ENCODE data around the gene CCDC174. TPM values are rescaled to one million over a fixed set of nuclear protein-coding genes. Genes with fewer than 3 reads are reported as not detected.
"Not testable (repeated sequence)": the region's sequence is repeated elsewhere in the genome, so short reads cannot be mapped to it uniquely, and the experiment has no call there.

CCDC174 gene
- total RNA-seq, 1 experiment from 2014 or later = 3.0 TPM

GRCh38 chr3:14640734-14641133 lies 10.8 kb upstream of the CCDC174 start:
- Histone ChIP-seq H3K36me3 (no peaks in the 10 kb centered on the region), H3K9me3 (no peaks in the 10 kb centered on the region), H3K27me3 (no peaks in the 10 kb centered on the region), H3K4me3 (no peak overlapping the region)
- DNase-seq = no peak

GRCh38 chr3:14641346-14641745 lies 10.2 kb upstream of the CCDC174 start:
- Histone ChIP-seq H3K27me3 (no peaks in the 10 kb centered on the region), H3K36me3 (no peaks in the 10 kb centered on the region), H3K4me3 (no peak overlapping the region), H3K9me3 (no peaks in the 10 kb centered on the region)
- no peak for DNase-seq

GRCh38 chr3:14645453-14645852 lies 6.1 kb upstream of the CCDC174 start:
- H3K36me3 ChIP-seq = no peaks in the 10 kb centered on the region
- no peaks in the 10 kb centered on the region for H3K27me3 ChIP-seq
- no peak overlapping the region for H3K4me3 ChIP-seq
- no peak for DNase-seq
- no peaks in the 10 kb centered on the region for H3K9me3 ChIP-seq

GRCh38 chr3:14646131-14646573 lies 5.4 kb upstream of the CCDC174 start:
- no peak overlapping the region for H3K4me3 ChIP-seq
- no peak for DNase-seq
- no peaks in the 10 kb centered on the region for H3K9me3 ChIP-seq
- no peaks in the 10 kb centered on the region for H3K27me3 ChIP-seq
- H3K36me3 ChIP-seq = no peaks in the 10 kb centered on the region

- no peak for DNase-seq
- Histone ChIP-seq H3K27me3 (no peaks in the 10 kb centered on the region), H3K9me3 (no peaks in the 10 kb centered on the region), H3K36me3 (no peaks in the 10 kb centered on the region), H3K4me3 (no peak overlapping the region)
These were observed 4.8 kb upstream of the CCDC174 start for GRCh38 chr3:14646589-14647413.

- Histone ChIP-seq H3K36me3 (no peaks in the 10 kb centered on the region), H3K4me3 (no peak overlapping the region), H3K9me3 (no peaks in the 10 kb centered on the region), H3K27me3 (no peaks in the 10 kb centered on the region)
- DNase-seq = no peak
These were observed 3.3 kb upstream of the CCDC174 start for GRCh38 chr3:14647976-14648955.

- Histone ChIP-seq H3K4me3 (no peak overlapping the region), H3K36me3 (peaks cover 1% of the 10 kb centered on the region; the same call in 1 of the 2 replicates), H3K9me3 (no peaks in the 10 kb centered on the region), H3K27me3 (no peaks in the 10 kb centered on the region)
- DNase-seq = no peak
These were observed 2.1 kb upstream of the CCDC174 start for GRCh38 chr3:14649466-14649865.

- no peaks in the 10 kb centered on the region for H3K9me3 ChIP-seq
- H3K27me3 ChIP-seq = no peaks in the 10 kb centered on the region
- H3K36me3 ChIP-seq = peaks cover 2% of the 10 kb centered on the region; the same call in 1 of the 2 replicates
- DNase-seq = no peak
- no peak overlapping the region; the same call in 1 of the 2 replicates for H3K4me3 ChIP-seq
These were observed 1.4 kb upstream of the CCDC174 start for GRCh38 chr3:14650193-14650592.

- H3K27me3 ChIP-seq, H3K36me3 ChIP-seq, H3K9me3 ChIP-seq, DNase-seq: not testable (repeated sequence)
- peak overlapping the region; percentile 76 for H3K4me3 ChIP-seq
These were observed 872 bp downstream of the CCDC174 start for GRCh38 chr3:14652360-14652907.

GRCh38 chr3:14657579-14657978 lies 6.0 kb downstream of the CCDC174 start:
- Histone ChIP-seq H3K9me3 (no peaks in the 10 kb centered on the region), H3K4me3 (no peak overlapping the region), H3K36me3 (peaks cover 12% of the 10 kb centered on the region), H3K27me3 (no peaks in the 10 kb centered on the region)
- no peak for DNase-seq

- no peaks in the 10 kb centered on the region for H3K27me3 ChIP-seq
- DNase-seq = no peak
- no peak overlapping the region for H3K4me3 ChIP-seq
- H3K36me3 ChIP-seq = peaks cover 14% of the 10 kb centered on the region
- no peaks in the 10 kb centered on the region for H3K9me3 ChIP-seq
These were observed 7.4 kb downstream of the CCDC174 start for GRCh38 chr3:14658978-14659377.

- peaks cover 15% of the 10 kb centered on the region for H3K36me3 ChIP-seq
- H3K27me3 ChIP-seq = no peaks in the 10 kb centered on the region
- no peak for DNase-seq
- no peaks in the 10 kb centered on the region for H3K9me3 ChIP-seq
- H3K4me3 ChIP-seq = no peak overlapping the region
These were observed 9.4 kb downstream of the CCDC174 start for GRCh38 chr3:14660942-14661341.

- H3K27me3 ChIP-seq = no peaks in the 10 kb centered on the region
- H3K4me3 ChIP-seq = no peak overlapping the region
- H3K9me3 ChIP-seq = no peaks in the 10 kb centered on the region
- peaks cover 20% of the 10 kb centered on the region for H3K36me3 ChIP-seq
- no peak for DNase-seq
These were observed 12.0 kb downstream of the CCDC174 start for GRCh38 chr3:14663396-14664135.

- Histone ChIP-seq H3K9me3 (no peaks in the 10 kb centered on the region), H3K27me3 (no peaks in the 10 kb centered on the region), H3K36me3 (peaks cover 20% of the 10 kb centered on the region), H3K4me3 (no peak overlapping the region)
- no peak for DNase-seq
These were observed 12.6 kb downstream of the CCDC174 start for GRCh38 chr3:14664170-14664569.

GRCh38 chr3:14672588-14672987 lies 21.0 kb downstream of the CCDC174 start:
- Histone ChIP-seq H3K27me3 (no peaks in the 10 kb centered on the region), H3K9me3 (no peaks in the 10 kb centered on the region), H3K36me3 (peaks cover 13% of the 10 kb centered on the region), H3K4me3 (no peak overlapping the region)
- no peak for DNase-seq

- Histone ChIP-seq H3K9me3 (no peaks in the 10 kb centered on the region), H3K36me3 (peaks cover 9% of the 10 kb centered on the region), H3K4me3 (no peak within 1 kb of the TSS), H3K27me3 (no peaks in the 10 kb centered on the region)
- no peak for DNase-seq
These were observed 23.3 kb downstream of the CCDC174 start, which contains the start of gene C3orf20 for GRCh38 chr3:14674841-14675240. TSS of gene C3orf20 (plus strand) at chr3:14675141. CDS start at chr3:14682714, 7,573 bp downstream.
